Germinal center (tissue), 1 donor: Measurements from ENCODE around the gene HADHA.

ENCODE experiments used
- DNase-seq: peaks from one replicate; pipeline ENCODE4 v3.0.0; 2012; ENCODE audit warnings: mixed read lengths, low spot score

The HADHA gene

DNA sequence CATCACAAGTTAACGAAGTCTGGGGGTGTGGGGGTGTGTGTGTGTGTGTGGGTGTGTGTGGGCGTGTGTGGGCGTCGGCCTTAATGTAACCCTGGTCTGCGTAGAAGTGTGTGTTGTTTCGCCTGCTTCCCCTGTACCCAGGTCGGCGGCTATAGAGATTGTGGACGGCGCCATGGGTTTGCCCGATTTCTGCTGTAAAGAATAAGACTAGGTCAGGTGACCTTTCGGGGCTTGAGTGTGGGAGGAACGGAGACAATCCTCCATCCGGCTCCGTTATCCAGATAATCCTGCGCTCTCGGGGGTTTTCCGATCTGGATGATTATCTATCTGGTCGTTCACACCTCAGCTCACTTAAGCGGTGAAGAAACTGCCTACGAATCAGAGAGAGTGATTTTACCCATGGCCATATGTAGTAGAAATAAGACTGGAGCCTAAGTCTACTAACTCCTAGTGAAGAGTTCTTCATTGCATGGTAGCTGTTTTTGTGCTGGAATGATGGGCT lies 850 bp upstream of the HADHA start:
- DNase-seq = peak; percentile 38

DNA sequence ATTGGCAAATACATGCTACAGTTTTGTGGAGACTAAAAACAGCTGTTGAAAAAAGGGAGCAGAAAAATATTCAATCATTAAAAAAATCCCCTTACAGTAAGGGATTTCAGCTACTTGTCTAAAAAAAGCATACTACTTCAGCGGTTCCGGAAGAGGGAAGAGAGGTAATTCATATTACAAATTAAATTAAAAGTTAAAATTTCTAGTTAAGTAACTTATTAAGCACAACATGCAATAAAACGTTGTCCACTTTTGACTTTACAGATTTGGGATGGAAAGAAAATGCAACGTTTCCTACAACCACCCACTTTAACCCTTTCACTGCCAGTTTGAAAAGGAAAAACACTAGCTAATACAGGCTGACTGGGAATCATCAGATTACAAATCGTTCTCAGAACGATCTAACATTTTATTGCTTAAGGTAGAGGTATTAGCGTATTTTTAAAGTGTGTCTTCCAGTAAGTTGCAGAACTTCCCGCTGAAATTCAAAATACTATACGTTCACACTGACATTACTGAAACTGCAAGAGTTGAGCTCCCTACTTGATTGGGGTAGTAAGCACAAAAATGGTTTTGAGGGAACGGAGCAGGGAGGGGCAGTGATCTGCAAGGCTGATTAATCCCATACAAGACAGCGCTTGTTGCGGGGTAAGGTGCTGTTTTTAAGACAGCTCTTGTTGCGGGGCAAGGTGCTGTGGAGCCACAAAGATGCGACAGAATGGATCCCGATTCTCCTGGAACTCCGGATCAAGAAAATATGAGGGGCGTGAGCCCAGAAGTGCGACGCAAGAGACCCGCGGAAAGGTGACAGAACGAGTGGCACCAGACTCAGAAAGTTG lies 743 bp downstream of the HADHA start:
- DNase-seq = peak; percentile 5

DNA sequence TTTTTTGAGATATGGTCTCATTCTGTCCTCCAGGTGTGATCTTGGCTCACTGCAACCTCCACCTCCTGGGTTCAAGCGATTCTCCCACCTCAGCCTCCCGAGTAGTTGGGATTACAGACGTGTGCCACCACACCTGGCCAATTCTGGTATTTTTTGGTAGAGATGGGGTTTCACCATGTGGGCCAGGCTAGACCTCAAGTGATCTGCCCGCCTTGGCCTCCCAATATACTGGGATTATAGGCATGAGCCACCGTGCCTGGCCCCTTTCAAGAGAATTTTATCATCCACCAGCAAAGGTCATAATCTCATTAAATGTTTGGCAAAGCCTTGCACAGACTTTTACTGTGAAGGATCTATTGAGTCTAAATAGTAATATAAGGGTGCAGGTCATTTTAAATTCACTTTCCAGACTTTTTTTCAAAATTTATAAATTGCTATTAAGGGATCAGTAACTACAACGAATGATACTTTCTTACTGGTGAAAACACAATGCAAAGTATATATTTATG lies 2.5 kb downstream of the HADHA start:
- no peak for DNase-seq

DNA sequence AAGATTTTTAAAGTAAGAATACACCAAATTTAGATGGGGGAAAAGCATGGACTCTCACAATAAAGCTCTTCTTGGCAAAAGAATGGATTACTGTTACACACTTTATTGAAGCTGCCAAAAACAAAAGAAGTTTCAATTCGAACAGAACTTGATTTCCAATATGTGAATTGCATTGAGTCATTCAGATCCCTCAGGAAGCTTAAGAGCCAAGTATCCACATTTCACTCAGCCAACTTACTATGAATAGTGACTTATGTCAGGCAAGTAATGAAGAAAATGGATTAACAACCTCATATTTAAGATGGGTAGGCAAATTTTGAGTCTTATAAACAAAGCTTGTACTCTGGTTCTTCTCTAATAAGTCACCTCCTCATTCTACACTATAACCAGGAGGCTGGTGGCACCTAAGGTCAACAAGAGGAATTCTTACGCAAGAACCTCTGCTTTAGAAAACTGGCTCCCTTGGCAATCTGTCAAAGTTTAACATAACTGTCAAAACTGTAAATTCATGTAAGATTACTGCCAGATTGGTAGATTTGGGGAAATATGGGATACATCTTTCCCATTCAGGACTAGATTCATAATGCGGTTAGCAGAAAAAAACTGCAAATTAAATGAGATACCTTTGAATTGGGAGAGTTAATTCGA lies 6.0 kb downstream of the HADHA start:
- no peak for DNase-seq

DNA sequence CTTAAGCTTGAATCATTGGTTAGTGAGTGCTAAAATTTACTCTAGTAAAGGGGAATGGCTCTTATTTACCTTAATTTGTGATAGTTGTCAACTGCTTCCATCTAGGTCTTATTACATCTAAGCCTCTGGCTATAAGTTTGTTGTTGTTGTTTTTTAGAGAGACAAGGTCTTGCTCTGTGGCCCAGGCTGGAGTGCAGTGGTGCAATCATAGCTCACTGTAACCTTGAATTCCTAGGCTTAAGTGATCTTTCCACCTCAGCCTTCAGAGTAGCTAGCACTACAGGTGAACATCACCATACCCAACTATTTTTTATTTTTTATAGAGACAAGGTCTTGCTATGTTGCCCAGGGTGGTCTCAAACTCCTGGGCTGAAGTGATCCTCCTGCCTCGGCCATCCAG lies 6.6 kb downstream of the HADHA start:
- no peak for DNase-seq

DNA sequence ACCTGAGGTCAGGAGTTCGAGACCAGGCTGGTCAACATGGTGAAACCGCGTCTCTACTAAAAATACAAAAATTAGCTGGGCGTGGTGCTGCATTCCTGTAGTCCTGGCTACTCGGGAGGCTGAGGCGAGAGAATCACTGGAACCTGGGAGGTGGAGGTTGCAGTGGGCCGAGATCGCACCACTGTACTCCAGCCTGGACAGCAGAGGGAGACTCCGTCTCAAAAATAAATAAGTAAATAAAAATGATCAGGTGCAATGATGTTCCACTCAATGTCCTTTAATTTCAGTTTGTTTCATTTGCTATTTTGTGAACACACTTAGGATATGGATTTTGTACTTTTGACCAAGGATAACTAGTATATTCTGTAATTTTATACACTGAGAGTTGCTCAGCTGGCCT lies 9.3 kb downstream of the HADHA start:
- no peak for DNase-seq

DNA sequence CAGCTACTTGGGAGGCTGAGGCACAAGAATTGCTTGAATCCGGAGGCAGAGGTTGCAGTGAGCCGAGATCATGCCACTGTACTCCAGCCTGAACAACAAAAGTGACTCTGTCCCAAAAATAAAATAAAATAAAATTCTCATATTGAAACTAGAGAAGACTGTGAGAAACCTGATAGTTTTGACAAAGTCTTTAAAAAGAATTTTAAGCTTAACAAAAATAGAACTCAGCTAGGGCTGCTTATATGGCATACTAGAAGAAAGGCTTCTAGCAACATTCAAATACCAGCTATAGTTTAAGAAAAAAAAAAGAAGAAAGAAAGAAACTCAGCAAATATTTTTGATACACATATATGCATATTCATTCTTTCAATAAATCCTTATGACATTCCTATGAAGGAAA lies 13.6 kb downstream of the HADHA start:
- no peak for DNase-seq

DNA sequence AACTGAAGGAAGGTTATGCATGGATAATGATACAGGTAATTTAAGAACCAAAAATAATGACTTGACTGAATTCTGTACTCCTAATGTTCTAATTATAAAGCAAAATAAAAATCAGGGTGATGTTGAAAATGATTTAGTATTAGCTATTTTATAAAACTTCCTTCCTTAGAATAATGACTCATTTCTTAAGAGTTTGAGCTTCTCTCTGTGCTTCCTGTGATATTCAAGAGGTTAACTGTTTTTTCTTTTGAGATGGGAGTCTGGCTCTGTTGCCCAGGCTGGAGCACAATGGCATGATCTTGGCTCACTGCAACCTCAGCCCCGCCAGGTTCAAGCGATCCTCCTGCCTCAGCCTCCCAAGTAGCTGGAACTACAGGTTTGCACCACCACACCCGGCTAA lies 14.8 kb downstream of the HADHA start:
- DNase-seq = no peak

DNA sequence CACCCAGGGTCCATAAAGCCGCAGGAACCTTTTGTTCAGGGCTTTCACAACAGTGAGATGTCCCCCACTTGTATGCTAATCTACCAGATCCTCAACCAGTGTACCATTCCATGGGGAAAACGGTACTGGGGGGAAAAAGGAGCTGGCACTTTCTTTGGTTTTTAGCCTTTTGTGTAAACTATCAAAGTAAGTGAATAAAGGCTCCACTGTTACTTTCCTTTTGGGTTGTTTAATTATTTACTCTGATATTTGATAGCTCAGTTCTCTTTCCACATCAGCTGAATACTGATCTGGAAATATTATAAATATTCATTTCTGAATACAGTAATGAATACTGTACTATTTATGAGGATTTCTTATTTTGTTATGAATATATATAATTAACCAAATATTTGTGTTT lies 20.3 kb downstream of the HADHA start:
- no peak for DNase-seq

DNA sequence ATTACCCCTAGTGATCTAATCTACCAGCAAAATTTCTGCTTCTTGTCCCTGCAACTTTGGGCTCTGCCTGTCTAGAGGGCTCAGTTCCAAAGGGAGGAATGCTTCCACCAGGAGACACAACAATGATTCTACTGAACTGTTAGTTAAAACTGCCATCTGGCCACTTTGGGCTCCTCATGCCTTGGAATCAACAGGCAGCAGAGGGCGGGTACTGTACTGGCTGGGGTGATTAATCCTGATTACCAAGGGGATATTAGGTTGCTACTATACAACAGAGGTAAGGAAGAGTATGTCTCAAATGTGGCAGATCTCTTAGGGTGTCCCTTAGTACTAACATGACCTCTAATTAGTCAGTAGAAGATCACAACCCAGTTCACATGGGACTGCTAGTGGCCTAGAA lies 21.4 kb downstream of the HADHA start:
- no peak for DNase-seq

DNA sequence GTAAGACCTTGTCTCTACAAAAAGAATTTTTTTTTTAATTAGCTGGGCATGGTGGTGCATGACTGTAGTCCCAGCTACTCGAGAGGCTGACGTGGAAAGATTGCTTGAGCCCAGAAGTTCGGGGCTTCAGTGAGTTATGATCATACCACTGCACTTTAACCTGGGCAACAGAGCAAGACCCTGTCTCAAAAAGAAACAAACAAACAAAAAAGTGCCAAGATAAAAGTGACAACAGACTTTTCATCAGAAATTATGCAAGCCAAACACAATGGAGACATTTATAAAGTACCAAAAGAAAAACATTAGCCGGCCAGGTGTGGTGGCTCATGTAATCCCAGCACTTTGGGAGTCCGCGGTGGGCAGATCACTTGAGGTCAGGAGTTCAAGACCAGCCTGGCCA lies 26.7 kb downstream of the HADHA start:
- DNase-seq = no peak

DNA sequence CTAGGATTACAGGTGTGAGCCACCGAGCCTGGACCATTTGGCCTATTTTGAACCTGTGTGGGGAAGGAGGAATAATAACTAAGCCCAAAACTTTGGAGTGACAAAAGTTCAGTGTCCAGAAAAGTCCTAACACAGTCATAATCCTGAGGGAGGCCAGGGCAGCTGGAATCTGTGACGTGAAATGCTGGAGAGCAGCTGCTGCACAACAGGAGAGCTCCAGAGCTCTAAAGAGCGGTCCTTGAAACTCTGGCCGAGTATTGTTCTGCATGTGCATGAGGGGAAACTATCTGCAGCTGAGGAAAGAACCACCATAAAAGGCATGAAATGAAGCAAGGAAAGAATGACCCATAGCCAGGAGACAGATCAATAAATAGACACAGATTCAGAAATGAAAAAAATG lies 27.8 kb downstream of the HADHA start:
- DNase-seq = no peak

DNA sequence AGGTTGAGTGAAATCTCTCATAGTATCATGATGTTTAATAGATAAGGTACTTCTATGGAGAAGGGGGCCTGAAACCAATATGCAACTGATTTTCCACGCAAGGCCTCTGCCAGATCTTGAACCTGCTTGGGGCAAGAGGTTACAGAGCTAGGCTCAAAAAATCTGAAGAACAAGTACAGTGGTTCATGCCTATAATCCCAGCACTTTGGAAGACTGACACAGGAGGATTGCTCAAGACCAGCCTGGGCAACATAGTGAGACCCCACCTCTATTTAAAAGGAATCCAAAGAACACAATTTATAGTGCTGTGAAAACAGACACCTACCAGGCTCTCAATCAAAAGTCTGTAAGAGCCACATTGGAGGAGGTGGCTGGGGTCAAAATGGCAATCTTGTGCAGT lies 28.6 kb downstream of the HADHA start:
- no peak for DNase-seq

DNA sequence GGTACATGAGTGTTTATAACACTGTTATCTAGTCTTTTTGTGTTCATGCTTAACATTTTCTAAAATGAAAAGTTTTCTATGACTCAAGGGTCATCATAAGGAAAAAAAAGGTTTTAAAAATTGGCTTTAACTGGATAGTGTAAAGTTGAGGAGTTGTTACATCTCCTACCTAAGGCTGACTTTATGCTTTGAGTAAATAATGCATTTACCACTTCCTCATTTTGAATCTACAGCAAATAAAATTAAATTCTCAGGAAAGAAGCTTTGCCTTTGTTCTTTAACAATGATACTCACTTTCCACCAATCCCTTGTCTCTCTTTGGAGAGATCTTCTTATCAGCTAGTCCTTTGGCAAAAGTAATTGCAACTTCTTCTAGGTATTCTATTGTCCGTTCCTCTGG lies 29.7 kb downstream of the HADHA start:
- DNase-seq = no peak

DNA sequence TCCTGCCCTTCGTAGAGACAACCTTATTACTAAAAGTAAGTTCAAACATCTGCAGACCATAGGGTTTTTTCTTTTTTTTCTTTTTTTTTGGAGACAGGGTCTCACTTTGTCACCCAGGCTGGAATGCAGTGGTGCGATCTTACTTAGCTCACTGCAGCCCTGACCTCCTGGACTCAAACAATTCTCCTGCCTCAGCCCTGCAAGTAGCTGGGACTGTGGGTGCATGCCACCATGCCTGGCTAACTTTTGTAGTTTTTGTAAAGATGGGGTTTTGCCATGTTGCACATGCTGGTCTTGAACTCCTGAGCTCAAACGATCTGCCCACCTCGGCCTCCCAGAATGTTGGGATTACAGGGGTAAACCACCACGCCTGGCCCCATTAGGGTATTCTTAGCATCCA lies 32.4 kb downstream of the HADHA start:
- no peak for DNase-seq

DNA sequence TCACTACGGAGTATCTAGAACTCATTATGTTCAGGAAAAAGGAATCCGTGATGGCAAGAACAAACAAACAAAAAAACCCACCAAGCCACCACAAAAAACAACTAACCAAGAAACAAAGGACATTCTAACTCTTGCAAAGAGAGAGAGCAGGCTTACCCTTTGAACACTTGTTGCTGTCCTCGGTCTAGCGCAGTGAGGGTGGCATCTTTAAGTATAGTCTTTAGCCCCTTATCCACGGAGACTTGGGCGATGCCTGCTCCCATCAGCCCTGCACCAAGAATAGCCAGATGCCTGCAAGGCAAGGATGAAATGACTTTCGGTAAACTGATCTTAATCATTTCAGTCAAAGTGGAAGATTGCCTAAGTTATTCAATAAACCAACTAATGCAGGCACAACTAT lies 40.5 kb downstream of the HADHA start:
- no peak for DNase-seq

DNA sequence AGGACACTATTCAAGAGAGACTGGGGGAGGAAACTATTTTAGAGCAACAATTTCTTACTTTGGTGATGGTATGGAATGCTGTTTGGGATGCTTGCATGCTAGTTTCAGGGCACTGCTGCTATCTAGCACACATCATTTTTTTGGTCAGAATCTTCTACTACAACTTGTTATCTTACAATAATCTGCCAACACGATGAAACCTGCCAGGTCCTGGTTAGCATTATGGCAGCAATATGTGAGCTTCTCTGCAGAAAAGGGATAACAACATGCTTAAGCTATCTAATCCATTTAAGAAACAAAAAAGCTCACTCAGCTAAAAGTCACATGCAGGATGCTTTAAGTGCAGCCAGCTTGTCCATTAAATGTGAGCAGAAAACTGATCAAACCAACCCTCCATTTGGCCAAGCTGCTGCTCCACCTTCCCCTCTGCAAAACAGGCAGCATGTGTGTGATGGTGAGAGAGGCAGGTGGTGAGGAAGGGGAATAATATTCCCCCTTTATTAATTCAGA lies 41.4 kb downstream of the HADHA start:
- no peak for DNase-seq

DNA sequence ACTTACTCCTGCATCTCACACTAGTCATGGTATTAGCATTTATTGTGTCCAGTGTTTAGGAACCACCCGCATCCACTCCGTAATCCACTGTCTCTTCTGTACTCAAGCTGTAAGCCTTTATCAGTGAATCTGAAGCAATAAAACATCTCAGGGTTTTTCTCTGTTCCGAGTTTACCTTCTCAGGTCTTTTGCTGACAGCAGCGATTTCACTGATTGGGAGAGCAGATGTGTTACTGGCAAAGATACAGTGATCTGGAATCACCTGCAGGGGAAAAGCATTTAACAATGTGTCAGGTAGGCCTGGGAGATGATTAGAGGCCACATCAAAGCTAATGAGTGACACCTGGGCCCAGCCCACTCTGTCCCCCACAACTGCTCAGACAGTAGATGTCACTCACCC lies 46.9 kb downstream of the HADHA start:
- DNase-seq = no peak

DNA sequence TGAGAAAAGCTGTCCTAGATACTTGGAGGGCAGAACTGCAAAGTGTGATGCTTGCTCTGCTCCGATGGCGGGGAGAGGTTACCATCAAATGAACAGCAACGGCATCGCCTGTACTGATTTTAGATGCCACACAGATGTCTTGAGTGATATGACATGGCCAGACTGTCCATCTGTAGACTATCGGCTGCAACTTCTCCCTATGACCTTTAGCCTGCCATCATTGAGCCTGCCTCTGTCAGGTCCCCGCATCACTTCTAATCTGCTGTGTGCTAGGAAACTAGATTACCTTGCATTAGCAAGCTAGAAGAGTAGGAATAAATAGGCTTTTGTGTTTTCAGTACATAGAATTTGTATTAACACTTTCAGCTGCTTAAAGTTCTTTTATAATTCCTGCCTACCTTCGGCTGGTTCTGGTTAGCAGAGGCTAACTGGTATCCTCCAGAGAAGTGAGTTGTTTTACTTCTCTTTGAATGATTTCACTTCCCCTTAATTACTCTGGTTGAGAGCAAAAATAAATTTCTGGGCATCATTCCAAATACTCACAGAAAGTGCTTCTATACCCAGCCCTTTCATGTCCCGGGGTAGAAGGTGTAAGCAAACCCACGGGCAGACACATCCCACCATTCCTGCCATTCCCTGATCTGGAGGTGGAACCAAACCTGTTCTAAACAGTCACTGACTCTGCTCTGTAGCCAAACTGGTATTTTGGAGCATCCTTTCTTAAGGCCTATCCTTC lies 47.6 kb downstream of the HADHA start:
- DNase-seq = no peak

DNA sequence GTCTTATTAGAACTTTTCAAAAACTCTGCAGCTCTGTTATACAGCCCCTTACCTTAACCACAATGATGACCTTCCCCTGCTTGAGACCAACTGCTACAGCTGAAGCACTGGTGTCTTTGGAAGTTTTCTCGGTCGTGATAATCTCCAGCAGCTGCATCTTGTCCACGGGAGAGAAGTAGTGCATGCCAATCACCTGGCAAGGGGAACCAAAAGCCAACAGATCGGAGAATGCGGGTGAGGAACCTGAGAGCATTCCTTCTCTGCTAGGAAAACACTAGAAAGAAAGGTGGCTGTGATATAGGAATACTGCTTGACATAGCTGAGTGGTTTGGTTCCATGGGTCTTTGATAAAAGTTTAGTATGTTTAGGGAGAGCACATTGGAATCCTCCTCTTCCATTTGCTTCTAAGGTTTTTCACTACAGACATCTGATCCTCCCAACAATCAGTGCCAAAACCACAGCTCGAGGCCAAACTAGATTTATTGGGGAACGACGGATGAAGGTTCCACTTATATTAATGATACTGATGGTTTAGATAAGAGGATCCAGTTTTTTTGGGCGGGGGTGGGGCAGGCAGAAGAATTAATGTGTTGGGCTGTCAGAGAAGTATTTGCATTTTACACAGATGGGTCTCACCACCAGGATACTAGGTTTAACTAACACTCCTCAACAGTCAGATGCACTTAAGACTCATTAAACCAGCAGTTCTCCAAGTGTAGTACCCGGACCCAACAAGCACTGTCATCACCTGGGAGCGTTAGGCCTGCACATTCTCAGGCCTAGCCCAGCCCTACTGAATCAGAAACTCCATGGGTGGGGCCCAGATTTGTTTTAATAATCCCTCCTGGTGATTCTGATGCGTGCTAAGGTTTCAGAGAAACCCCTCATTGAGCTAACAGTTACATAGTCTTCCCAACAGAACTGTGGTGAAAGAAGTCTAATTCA lies 49.1 kb downstream of the HADHA start:
- no peak for DNase-seq

DNA sequence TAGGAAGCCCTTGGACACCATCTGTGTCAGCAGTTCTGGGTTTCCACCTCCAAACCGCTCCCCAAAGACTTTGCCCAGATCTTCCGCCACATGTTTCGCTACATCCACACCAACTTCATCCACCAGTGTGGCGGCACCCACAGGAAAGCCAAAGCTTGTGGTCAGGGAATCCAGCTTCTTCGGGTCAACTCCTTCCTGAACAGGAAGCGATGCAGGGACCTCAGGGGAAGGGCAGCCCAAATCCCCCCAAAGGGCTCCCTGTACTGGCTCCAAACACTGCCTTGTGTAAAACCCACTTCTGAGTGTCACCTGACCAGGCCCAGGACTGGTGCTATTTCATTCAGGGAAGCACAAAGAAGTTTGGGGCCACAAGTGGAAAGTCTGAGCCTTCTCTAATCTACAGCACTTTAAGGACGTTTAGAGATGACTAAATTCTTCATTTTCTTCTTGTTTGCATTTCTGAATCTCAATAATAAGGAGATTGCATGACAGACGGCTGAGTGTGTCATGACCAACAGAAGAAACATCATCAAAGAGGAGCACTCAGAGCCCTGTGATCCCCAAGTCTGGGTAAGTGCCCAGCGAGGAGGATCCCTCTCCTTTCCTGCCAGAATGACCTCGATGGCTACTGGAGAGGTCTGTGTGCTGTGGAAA lies 50.7 kb downstream of the HADHA start:
- DNase-seq = no peak
